Sciatic nerve (tissue), 2 donors: Measurements from ENCODE around the gene GPR137B. TPM values are rescaled to one million over a fixed set of nuclear protein-coding genes. Genes with fewer than 3 reads are reported as not detected.

Experiments
- ATAC-seq: fragments of 200-7000 bp; cut with Tn5 transposase; one replicate; pipeline ENCODE4 v1.9.1; 2020; ENCODE audit warnings: mild to moderate bottlenecking, moderate library complexity
- DNase-seq: peaks from one replicate; pipeline ENCODE4 v3.0.0-alpha.2; 2020; ENCODE audit warnings: low spot score
- intact Hi-C: fragments of 100-400 bp; cut with DNase I; formaldehyde crosslinking; loops from one replicate; pipeline ENCODE4 v1.14.2; 2022
- total RNA-seq: library from RNA; stranded (reverse); fragmentation: NEBNext Ultra II Directional; extraction: Animal tissue kit (Norgen Biotek cat#: 25700); gene quantifications from one replicate; pipeline ENCODE4 v1.2.1, GENCODE V29; 2021
- donor health status: DM: no; HTN: no; CAD: no.
- donor health status: DM: no; HTN: no; CAD: no.

Gene GPR137B
- total RNA-seq, 1 donor from 2014 or later, result 91.6 TPM

DNA sequence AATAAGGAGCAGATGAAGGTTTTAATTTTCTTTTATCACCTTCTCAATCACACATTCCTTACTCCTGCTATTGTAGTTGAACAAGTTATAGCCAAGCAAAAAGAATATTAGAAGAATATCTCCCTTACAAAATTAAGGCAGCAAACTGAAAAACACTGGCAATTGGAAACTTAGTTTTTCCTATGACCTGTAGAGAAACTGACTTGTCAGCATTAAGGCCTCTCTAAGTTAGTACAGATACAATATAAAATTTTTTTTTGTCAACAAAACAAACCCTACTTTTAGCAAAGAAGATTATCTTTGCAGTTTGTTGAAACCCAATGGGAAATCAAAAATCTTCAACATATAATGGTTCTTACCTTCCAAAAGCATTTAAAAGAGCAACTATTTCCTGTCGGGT lies 78.1 kb downstream of the GPR137B start:
- intact Hi-C loops, result no loop called here
- ATAC-seq (no peak), DNase-seq (no peak)

- intact Hi-C loops, result no loop called here
- DNase-seq (no peak), ATAC-seq (no peak)
These were observed 80.3 kb downstream of the GPR137B start for GRCh38 chr1:236222632-236223031.

DNA sequence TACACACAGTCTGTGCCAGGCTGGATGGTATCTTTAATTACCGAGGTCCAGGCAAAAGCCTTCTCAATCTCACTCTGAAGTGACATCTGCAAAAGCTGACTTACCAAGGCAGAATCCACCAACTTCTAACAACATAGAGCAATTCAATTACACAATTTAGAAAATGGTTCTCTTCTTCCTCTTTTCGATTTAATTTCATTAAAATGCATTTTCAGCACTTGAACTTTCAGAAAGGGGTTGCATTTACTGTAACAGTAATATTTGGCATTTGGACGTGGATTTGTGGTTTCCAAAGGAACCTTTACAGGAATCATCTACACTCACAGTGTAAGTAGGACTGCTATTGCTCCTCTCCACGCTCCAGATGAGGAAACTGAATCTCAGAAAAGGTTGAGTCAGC lies 86.1 kb downstream of the GPR137B start:
- ATAC-seq, result no peak
- intact Hi-C loops, result no loop called here

GRCh38 chr1:236235116-236235515 lies 92.8 kb downstream of the GPR137B start:
- no peak for ATAC-seq
- intact Hi-C loops, result no loop called here
- DNase-seq, result no peak

More for the DNA sequence above, 86.1 kb downstream of the GPR137B start:
- no peak for DNase-seq

- intact Hi-C loops, result no loop called here
- ATAC-seq (no peak), DNase-seq (no peak)
These were observed 96.8 kb downstream of the GPR137B start for GRCh38 chr1:236239092-236239585.

DNA sequence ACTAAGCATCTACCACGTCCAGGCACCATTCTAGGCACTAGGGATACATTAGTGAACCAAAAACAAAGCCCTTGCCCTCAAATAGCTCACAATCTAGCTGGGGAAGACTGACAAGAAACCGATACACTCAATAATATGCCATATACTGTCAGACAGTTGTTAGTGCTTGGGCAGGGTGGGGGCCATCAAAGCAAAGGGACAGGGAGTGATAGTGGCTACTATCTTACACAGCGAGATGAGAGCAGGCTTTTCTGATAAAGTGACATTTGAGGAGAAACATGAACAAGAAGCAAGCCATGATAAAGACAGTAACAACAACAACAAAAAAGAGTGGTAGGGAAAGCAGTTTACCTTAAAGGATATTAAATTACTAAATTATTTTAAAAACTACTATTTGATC lies 98.3 kb downstream of the GPR137B start:
- DNase-seq (no peak), ATAC-seq (no peak)
- intact Hi-C loops, result no loop called here

DNA sequence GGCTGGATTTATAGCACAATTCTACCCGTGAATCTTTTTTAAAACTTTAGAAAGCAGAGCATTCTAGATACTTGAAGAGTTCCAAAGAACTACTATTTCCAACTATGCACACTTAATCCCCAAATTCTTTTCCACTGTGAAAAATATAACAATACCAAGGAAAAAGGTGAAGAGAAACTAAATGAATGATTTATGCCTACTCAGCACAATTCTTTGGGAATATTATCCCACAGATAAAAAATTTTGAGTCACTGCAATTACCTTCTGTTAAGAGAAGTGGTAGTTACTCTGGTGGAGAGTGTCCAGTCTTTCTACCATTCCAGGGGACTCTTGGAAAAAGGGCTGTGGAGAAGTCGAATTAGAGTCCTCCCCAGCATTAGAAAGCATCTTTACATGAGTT lies 100.2 kb downstream of the GPR137B start:
- DNase-seq (no peak), ATAC-seq (no peak)
- intact Hi-C loops, result no loop called here

DNA sequence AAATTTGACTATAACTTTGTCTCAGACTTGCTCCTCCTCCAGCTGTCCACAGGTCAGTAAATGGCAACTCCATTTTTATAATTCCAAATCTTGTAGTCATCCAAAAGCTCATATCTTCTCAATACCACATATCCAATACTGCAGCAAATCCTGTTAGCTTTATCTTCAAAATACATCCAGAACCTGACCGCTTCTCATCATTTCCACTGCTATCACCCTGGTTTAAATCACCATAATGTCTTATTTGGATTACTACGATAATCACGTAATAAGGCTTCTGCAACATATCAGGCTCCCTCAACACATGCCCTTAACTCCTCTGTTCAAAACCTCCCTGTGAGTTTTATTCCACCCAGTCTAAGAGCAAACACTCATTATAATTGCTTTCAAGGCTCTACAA lies 104.9 kb downstream of the GPR137B start:
- intact Hi-C loops, result loop anchor here (2.0 kb wide), 1 partner anchor 74 kb away; no protein-coding TSS in a partner anchor

DNA sequence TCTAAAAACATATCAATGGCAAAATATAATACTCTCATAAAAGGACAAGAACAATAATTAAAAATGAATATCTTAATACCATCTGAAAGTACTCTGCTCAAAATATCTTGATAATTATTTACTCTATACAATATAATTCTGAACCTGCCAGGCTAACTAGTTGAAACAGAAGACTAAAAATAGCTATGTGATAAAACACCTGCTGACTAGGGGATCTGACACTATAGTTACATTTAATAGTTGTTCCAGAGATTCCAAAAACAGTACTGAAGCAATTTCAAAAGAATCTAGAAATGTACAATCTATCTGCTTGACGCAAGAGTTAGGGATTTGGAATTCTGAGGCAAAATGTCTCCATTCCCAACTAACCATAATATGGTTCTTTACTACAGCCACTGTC lies 109.2 kb downstream of the GPR137B start:
- intact Hi-C loops, result no loop called here
- ATAC-seq, result no peak
- no peak for DNase-seq

More for the DNA sequence above, 104.9 kb downstream of the GPR137B start:
- DNase-seq, result no peak
- no peak for ATAC-seq

- no peak for ATAC-seq
- intact Hi-C loops, result no loop called here
These were observed 110.8 kb downstream of the GPR137B start for GRCh38 chr1:236253119-236253518.

DNA sequence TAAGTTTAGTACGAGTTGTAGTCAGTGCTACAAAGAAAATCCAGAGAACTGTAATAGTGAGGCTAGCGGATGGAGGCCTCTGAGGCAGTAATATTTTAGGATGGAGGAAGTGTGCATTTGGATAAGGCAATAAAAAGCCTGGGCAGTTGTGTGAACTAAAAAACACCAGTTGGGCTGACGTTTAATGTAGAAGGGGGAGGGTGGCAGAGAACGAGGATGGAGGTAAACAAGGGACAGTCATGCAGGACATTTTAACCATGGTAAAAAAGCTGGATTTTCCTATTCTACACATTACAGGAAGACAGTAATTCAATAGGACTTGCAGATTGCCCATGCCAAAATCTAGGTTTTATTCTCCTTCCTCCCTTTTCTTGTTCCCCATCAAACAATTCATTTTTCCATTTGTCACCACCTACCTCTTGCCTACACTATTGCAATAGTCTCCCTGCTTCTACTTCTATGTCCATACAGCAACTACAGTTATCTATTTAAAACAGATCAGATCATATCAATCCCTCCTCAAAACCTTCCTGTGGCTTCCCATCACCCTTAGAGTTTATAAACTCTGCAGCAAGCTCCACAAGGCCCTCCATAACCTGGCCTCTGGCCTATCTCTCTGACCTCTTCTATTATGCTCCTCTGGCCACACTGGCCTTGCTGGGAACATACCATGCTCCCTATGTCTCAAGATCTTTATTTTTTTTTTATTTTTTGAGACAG lies 111.7 kb downstream of the GPR137B start:
- intact Hi-C loops, result no loop called here
- DNase-seq (no peak), ATAC-seq (no peak)

More at GRCh38 chr1:236253119-236253518, 110.8 kb downstream of the GPR137B start:
- DNase-seq, result no peak

GRCh38 chr1:236257216-236257615 lies 114.9 kb downstream of the GPR137B start:
- ATAC-seq, result no peak
- intact Hi-C loops, result loop anchor here (5.0 kb wide), 1 partner anchor 1445 kb away; no protein-coding TSS in a partner anchor

GRCh38 chr1:236258114-236258622 lies 115.8 kb downstream of the GPR137B start:
- DNase-seq (no peak), ATAC-seq (no peak)
- intact Hi-C loops, result loop anchor here (5.0 kb wide), 1 partner anchor 1444 kb away; no protein-coding TSS in a partner anchor

More at GRCh38 chr1:236257216-236257615, 114.9 kb downstream of the GPR137B start:
- no peak for DNase-seq

Other genes with a start within 250 kb of the GPR137B start
- gene NID1, start 77.4 kb upstream of the GPR137B start, total RNA-seq, result 87.6 TPM
- 10.6 TPM for gene ERO1B, start 139.4 kb downstream of the GPR137B start, total RNA-seq